GM12864 (cell line): ENCODE measurements around the gene SPATC1L.

Source experiments
- DNase-seq: peaks from one replicate; pipeline ENCODE4 v3.0.0-alpha.2; 2011; ENCODE audit warnings: low read depth
- H3K4me3 ChIP-seq: 2 replicates; pipeline ENCODE4 v1.5.1; 2011; ENCODE audit warnings: mild to moderate bottlenecking, low read depth, low read length, control low read depth
- TF ChIP-seq, protein P1 (sequence below): IDR thresholded peaks from 2 replicates; pipeline ENCODE4 v1.5.1; 2011; ENCODE audit warnings: low read depth, mild to moderate bottlenecking, moderate library complexity, low read length, control low read depth, inconsistent platforms; ENCODE audit errors: missing control alignments

Gene SPATC1L

DNA sequence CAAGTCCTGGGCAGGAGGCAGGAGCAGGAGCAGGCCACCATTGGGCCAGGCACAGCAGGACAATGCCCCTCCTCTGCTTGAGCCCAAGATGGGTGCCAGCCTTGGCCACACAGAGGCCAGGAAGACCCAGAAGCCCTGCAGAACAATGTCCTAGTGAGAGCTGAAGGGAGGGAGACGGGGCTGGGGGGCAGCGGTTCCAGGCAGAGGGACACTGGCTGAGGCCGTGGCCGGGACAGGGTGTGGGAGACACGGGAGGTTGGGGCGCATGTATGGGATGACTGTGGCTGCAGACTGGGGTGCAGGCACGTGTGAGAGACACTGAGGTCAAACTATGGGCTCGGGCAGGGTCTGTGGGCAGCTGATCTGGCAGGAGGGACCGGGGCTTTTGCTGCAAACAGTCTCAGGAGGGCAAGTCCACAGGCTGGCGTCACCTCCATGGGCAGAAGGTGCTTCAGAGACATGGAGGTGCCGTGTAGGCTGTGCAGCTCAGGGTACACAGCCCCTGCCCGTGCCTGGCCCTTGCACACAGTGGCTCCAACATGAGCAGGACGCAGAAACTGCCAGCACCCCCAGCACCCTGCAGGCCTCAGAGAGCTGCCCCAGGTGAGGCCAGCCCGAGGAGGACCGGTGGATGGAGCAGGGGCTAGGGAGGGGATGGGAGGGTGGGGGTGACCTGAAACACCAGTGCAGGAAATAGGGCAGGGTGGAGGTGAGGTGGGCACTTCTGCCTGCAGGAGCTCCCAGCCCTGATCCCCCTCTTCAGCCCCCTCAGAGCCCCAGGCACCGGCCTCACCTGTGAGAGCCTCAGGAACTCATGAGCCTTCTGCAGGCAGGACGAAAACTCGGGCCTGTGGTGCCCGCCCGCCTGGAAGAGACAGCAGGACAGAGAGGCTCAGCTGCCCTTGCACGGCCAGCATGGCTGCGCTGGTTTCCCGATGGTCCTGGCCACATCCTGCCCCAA is 24.8 kb upstream of the SPATC1L start:
- TF ChIP-seq, protein P1, sequence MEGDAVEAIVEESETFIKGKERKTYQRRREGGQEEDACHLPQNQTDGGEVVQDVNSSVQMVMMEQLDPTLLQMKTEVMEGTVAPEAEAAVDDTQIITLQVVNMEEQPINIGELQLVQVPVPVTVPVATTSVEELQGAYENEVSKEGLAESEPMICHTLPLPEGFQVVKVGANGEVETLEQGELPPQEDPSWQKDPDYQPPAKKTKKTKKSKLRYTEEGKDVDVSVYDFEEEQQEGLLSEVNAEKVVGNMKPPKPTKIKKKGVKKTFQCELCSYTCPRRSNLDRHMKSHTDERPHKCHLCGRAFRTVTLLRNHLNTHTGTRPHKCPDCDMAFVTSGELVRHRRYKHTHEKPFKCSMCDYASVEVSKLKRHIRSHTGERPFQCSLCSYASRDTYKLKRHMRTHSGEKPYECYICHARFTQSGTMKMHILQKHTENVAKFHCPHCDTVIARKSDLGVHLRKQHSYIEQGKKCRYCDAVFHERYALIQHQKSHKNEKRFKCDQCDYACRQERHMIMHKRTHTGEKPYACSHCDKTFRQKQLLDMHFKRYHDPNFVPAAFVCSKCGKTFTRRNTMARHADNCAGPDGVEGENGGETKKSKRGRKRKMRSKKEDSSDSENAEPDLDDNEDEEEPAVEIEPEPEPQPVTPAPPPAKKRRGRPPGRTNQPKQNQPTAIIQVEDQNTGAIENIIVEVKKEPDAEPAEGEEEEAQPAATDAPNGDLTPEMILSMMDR = no peak
- H3K4me3 ChIP-seq = no peak overlapping the region

DNA sequence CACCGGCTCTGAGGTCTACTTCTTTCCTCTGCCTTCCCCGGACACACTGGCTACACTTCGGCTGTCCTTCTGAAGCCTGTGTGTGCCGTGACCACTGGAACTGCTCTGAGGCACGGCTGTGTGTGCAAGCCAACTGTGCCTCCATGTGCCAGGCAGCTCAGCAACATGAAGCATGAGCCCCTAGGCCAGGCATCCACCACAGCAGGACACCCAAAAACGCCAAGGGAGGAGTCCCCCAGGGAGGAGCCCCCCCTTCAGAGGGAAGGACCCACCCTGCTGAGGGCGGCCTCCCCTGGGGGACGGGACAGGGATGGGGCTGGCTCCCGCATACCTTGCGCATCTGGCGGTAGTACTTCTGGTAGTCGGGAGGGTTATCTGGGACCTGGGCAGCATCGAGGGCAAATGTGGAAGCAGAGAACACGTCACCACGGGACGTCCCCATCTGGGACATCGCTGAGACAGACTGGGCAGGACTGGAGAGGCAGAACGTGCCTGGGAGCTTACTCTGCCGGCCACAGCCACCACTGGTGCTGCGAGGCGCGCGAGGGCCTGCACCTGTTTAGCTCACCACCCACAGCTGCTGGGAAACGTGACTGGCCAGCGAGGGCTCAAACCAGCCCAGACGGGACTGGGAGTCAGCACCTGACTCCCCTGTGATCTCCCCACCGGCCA is 23.8 kb upstream of the SPATC1L start:
- DNase-seq = no peak
- TF ChIP-seq, protein P1 = no peak
- no peak overlapping the region for H3K4me3 ChIP-seq

More for the DNA sequence above, 24.8 kb upstream of the SPATC1L start:
- DNase-seq = no peak

DNA sequence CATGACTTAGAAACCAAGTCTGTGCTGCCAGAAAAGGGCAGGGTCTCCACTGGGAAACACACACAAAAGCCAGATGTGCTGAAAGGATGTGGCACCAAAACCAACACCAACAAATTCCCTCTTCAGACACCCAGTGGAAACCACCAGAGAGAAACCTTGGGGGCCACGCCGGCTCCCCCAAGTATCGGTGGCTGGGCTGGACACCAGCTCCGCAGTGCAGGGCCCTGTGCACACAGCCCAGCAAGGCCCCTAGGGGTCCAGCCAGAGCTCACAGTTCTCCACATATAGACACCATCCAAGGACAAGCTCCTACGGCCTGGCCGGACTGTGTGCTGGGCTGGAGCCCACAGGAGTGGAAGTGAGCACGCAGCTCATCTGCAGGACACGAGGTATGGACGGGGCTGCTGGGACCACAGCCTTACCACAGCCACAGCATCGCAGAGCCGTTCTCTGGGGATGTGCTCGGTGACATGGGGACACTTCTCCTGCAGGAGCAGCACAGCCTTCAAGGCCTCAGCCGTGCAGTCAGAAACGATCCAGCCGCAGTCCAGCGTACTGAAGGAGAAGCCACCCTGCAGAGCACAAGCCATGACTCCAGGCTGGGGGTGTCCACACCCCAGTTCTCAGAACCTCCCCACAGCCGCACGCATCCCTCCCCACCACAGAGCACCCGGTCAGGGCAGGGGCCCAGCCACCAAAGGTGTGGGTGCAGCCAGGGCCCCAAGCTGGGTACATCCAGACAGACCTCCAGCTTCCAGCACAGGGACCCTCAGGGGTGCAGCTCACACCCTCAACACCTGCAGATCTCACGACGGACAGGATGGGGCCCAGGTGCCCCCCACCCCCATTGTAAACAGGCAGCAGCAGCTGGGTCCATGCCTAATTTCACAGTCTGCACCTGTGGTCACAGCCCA is 23.0 kb upstream of the SPATC1L start:
- H3K4me3 ChIP-seq = no peak overlapping the region
- DNase-seq = no peak
- TF ChIP-seq, protein P1 = no peak

DNA sequence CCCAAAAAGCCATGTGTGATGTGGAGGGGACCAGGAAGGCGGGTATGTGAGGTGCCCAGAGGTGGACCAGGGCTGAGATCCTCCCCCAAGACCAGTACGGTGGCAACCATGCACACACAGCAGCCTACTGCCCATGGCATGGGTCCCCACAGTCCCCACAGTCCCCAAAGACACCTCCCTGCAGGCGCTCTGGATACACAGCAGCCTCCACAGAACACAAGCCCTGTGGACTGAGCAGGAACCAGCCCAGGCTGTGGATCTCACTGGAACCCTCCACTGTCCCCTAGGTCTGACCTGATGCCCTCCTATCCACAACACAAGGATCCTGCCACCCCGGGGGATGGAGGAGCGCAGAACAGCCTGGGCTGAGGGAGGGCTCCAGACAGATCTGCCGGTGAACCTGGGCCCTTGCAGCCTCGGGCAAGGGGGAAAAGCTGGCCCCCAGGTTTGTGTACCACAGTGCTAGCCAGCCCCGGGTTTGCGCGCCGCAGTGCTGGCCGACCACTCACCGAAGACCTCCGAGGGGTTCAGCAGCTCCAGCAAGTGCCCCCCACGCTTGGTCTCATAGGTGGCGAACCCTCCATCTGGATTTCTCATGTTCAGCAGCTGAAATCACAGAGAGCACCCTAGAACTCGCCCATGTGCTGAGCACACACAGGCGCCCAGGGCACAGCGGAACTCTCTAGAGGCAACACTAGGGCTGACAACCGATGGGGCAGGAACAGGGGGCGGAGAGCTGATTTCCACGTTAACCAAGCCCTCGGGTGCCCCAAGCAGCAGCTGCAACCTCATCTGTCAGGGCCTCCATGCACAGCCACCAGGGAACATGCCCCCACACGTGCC is 22.1 kb upstream of the SPATC1L start:
- H3K4me3 ChIP-seq = no peak overlapping the region
- DNase-seq = no peak
- TF ChIP-seq, protein P1 = no peak

DNA sequence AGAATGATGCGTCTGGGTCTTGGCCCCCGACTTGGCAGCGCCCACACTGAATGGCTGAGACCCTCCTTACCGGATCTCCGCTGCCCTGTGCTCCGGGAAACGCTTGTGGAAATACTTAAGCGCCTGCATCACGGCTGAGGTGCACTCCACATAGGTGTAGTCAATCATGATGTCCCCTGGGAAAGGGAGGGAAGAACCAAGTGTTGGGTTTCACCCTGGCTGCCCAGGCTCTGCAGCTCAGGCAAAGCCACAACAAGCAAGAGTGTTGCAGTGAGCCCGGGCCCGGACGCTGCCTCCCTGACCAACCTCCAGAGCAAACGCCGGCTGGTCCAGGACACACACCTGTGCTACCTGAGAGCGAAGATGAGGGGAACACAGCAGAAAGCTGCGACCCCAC is 21.5 kb upstream of the SPATC1L start:
- DNase-seq = no peak
- TF ChIP-seq, protein P1 = no peak
- no peak overlapping the region for H3K4me3 ChIP-seq

DNA sequence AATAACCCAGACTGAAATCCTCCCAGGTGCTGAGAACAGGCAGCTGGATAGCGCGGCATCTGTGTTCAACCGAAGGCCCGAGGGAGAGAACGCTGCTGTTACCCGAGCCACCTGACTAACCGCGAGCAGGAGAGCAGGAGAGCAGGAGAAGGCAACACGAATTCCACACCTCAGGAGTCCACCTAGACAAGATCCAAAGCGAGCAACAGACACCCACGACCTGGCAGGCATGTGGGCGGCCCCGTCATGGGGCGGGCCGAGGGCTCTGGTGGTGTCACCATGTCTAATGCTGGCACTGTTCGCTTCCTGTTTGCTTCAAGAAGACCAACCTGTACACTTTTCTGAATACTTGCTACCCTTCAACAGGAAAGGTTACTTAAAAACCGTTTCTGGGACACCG is 20.9 kb upstream of the SPATC1L start:
- TF ChIP-seq, protein P1 = no peak
- DNase-seq = no peak
- no peak overlapping the region for H3K4me3 ChIP-seq
